HG03095 (cell line): ENCODE measurements around the gene SEC31B.
A peak's percentile ranks its signal among the peaks of the same experiment; 100 is the strongest.

Source experiments
- ATAC-seq: cut with Tn5 transposase; IDR thresholded peaks from one replicate; pipeline ENCODE4 v1.9.1; 2021; ENCODE audit warnings: moderate library complexity; ENCODE audit not compliant: unreplicated experiment

The SEC31B gene

GRCh38 chr10:100528921-100529474 lies 9.3 kb upstream of the SEC31B start:
- peak; percentile 17 for ATAC-seq

- no peak for ATAC-seq
These were observed 8.6 kb upstream of the SEC31B start for GRCh38 chr10:100528123-100528886.

DNA sequence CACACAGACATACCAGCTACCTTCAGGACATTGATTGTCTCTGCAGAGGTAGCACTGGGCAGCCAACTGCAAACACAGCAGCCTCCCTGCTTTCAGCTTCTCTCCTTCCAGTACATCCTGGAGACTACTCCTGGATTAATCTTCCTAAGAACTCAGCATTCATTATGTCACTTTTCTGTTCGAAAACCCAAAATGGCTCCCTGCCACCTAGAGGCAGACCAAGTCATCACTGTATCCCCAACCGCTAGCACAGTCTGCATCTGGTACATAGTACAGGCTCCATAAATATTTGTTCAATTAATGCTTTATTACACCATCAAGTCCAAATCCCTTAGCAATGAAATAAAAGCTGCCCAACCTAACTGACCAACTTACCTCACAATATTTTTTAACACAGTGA lies 5.0 kb upstream of the SEC31B start:
- ATAC-seq: no peak

DNA sequence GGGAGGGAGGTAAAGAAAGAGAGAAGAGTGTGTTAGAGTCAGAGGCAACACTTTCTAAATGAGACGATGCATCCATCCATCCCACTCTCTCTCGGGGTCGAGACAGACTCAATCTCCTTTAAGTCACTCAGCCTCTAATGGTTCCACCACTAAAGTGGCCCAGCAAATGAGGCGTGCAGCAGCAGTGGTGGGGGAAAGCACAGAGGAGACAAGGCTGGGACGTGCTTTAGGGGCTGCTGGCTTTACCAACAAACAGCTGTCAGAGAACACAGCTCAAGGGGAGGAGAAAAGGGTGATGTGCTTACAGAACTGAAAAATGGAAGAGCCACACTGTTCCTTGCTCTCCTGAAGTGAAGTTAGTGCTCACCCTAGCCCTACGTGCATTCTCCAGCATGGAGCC lies 4.5 kb upstream of the SEC31B start:
- no peak for ATAC-seq

- no peak for ATAC-seq
These were observed 3.3 kb upstream of the SEC31B start for GRCh38 chr10:100522945-100523344.

DNA sequence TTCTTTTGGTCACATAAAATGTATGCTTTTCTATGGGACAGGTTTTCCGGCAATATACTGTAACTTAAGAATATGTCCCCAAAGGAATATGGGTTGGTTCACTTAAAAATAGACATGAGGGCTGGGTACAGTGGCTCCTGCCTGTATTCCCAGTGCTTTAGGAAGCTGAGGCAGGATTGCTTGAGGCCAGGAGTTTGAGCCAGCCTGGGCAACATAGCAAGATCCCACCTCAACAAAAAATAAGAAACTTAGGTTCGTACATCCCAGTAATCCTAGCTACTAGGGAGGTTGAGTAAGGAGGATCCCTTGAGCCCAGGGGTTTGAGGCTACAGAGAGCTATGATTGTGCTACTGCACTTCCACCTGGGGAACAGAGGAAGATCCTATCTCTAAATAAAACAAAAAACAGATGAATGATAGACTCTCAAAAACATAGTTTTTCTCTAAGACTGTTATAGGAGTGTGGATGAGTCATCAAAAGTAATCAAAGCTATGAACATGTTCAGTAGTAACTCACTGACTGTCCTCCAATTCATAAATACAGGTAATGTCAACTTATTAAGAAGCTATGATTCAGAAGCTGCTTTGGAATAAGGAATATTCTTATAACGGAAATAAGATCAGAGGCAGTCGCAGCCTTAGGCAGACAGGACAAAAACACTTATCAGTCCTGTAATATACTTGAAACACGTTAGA lies 2.6 kb upstream of the SEC31B start:
- ATAC-seq: no peak

DNA sequence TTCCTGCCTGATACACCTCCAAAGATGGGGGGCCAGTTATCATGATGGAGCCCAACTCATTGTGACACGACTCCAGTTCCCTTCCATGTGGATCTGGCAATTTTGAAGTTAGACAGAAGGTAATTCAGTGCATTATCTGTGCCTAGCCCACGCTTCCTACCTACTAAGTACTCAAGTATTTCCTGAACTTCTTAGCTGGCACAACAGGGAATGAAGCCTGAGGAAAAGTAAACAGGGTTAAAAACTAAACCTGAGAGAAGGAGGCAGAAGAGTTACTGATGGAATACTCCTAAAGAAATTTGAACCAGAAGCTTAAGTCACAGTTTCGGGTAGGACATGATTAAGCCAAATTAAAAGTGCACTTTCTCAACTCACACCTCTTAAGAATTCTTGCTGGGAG lies 1.1 kb upstream of the SEC31B start:
- no peak for ATAC-seq

DNA sequence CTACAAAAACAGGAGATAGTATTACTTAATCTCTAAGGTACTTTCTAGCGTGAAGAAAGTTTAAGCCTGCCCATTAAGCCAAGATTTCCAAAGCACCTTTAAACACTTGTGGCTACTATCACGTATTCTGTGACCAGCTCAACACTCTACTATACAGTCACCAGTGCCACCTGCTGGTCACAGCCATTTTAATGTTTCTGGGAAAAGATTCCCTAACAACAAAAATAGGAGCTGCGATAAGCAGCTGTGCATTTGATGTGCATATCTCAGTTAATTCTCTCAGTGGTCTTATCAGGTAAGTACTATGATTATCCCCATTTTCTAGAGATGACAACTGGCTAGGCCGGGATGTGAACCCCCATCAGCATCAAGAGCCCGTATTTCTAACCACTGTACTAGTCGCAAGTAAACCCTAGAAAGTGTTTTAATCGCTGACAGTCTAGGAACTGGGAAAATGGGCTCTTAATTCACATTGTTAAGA lies 860 bp downstream of the SEC31B start:
- no peak for ATAC-seq

DNA sequence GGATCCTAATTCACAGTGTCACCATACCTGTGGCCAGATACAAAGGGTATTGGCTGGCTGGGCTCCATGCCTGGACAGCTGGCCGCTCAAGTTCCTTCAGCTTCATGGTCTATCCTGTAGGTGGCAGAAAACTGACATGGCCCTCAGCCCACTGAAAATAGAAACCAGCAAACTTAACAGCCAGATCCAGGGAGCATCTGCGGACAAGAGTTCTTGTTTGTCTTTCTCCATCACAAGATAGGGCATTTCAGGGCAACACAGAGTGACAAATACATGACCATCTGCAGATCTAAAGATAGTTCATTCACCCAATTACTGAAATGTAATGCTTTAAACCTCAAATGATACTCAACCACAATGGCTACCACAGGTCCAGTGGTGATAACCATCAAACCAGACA lies 2.8 kb downstream of the SEC31B start:
- no peak for ATAC-seq

- no peak for ATAC-seq
These were observed 4.0 kb downstream of the SEC31B start for GRCh38 chr10:100515612-100516011.

DNA sequence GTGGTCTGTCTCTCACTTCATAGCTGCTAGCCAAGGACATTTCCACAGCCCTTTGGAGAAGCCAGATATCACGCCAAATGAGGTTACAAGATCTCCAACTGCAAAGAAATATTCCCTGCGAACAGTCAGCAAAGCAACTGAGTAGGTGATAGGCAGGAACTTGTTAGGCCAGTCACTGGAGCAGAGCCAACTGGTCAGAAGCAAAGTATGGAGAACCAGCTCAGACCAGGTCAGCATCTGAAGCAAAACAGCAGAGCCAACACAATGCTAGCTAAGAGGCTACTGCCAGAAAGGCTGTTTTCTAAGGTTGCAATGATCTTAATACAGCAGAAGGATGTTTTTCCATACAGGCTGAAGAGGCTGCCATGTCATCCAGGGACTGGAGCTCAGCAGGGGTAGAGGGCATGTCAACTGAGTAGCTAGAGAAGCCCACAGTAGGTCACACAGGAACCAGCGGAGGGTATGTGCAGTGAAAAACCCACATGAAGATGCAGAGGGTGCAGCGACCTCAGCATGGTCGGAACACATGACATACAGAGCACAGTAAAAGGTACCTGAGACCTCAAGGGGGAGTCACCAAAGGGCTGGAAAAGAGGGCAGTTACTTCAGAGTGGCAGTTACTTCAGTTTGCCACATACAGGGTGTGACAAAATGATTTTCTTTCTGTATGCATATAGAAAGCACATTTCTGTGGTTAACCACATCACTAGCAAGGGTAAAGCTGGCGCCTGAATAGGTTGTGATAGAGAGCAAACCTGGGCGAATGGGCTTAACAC lies 8.9 kb downstream of the SEC31B start:
- no peak for ATAC-seq

DNA sequence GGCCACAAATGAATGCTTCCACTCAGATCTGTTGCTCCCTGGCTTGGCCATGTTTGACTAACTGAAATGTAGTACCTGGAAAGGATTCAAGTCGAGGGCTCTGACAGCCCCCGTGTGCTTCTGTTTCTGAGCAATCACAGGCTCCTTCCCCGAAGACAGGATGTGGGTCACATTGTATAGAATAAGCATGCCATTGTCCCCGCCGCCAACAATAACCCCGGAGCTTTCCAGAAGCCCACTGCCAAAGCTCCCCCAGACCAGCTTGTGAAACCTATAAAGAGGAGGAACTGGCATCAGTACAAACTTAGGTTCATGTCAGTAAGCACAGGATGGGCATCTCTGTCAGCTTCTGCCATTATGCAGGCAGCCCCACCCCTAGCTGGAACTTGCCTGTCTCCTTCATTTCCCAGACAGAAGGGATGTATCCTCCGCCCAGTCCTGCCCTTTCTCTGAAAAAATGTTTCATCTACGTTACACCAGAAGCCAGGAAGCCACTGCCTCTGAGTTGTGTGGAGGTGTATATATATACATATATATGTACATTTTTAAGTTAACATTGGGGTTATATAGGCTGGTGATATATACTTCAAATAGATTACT lies 10.3 kb downstream of the SEC31B start:
- no peak for ATAC-seq

DNA sequence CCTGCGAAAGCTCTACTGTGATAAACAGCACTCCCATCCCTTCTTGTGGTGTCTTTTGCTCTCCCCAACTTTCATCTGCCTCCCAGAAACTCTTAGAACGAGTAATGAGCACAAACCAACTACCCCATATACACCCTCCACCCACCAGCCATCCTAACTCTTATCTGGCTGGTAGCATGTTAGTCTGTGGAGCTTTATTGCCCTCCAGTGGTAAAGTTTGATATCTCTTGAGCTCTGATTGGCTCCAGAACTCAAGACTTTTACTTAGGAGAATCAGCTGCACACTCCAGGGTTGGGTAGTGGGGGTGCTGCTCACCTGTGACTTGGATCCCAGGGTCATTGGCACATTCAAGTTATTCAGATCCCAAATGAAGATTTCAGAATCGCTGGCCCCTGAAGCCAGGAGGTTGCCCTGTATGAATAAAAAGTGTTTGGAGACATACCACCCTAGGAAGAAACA lies 10.9 kb downstream of the SEC31B start:
- no peak for ATAC-seq

- no peak for ATAC-seq
These were observed 11.4 kb downstream of the SEC31B start for GRCh38 chr10:100508266-100508665.

DNA sequence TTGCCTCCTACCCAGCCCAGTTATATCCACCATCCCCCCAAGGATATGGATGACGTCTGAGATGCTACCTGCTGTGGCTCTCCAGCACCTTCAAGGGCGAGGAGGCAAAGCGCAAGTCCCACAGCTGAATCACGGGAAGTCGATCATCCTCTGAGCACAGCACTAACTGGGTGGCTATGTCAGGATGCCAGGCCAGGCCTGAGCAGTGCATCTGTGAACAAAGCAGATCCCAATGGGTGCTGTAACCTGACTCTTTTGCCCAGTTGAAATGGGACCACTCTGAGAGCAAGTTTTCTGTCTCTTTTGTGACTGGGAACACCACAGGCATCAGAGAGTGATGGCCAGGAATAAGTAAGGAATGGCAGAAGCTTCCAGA lies 12.3 kb downstream of the SEC31B start:
- ATAC-seq: no peak

- no peak for ATAC-seq
These were observed 12.9 kb downstream of the SEC31B start for GRCh38 chr10:100506596-100507356.

DNA sequence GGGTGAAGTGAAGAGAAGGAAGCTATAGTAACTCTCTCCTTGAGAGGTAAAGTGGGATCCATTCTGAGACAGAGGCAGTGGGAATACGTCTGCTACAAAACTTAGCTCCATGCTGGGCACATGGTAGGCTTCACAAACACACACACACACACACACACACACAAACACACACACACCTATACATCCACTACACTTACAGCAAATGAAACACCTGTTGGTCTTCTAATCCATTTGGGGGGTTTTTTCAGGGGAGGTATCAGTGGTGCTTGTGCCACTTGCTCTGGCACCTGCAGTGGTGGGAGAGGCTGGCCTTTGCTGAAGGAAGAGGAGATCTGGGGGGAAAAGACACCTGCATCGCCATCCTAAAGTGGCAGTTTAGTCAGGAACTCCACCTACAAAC lies 14.5 kb downstream of the SEC31B start:
- no peak for ATAC-seq

- ATAC-seq: no peak
These were observed 15.6 kb downstream of the SEC31B start for GRCh38 chr10:100504096-100504495.

GRCh38 chr10:100502926-100503494 lies 16.7 kb downstream of the SEC31B start:
- ATAC-seq: no peak

GRCh38 chr10:100501423-100501822 lies 18.2 kb downstream of the SEC31B start:
- ATAC-seq: no peak
